Medulla oblongata (tissue), 1 donor: ENCODE data around the gene APLP1.
A peak's percentile ranks its signal among the peaks of the same experiment; 100 is the strongest.
"Not testable (repeated sequence)": the region's sequence is repeated elsewhere in the genome, so short reads cannot be mapped to it uniquely, and the experiment has no call there.

ENCODE experiments used
- DNase-seq: peaks from one replicate; pipeline ENCODE4 v3.0.0-alpha.2; 2015; ENCODE audit errors: extremely low spot score

Gene APLP1

DNA sequence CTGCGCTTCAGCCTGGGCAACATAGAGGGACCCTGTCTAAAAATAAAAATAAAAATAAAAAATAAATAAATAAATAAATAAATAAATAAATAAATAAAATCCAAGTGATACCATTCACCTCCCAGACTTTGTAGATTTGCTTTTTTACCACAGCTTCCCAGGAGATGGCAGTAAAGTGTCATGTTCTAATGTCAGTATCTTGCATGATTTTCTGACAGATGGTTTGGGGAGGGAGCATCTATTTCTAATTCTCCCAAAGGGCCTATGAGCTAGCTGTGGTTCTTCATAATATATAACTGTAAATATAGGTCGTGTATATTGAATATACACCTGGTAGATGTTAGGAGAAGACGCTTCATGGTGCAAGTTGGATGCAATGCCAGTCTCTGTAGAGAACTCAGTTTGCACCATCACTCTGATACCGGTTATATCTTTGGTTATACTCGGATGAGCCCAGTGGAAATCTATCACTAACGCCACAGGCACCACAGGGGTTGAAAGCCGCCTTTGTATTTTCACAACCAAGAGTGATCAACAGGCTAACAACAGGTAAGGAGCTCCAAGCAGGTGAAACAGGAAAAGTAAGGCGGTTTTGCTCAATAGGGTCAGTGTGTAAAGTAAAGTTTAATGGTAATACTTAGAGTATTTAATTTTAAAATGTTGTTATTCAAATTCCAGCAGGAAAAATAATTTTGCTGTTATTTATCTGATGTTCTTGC lies 13.9 kb downstream of the APLP1 start:
- DNase-seq, result peak; percentile 94

- no peak for DNase-seq
Observed at GRCh38 chr19:35883882-35884281, 15.5 kb downstream of the APLP1 start.

GRCh38 chr19:35885225-35885738 lies 16.9 kb downstream of the APLP1 start:
- DNase-seq, result no peak

DNA sequence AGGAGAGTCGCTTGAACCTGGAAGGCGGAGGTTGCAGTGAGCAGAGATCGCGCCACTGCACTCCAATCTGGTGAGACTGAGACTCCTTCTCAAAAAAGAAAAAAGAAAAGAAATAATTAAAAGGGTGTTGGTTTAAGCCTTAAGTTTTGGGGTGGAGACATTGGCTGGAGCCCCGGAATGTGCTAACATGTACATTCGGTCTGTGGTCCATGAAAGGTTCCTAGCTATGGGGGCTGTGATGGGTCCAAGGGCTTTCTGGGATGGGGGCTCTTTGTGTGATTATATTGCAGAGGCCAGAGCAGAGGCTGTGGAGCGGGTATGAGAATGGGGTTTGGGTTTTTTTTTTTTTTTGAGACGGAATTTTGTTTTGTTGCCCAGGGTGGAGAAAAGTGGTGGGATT lies 17.5 kb downstream of the APLP1 start:
- no peak for DNase-seq

DNA sequence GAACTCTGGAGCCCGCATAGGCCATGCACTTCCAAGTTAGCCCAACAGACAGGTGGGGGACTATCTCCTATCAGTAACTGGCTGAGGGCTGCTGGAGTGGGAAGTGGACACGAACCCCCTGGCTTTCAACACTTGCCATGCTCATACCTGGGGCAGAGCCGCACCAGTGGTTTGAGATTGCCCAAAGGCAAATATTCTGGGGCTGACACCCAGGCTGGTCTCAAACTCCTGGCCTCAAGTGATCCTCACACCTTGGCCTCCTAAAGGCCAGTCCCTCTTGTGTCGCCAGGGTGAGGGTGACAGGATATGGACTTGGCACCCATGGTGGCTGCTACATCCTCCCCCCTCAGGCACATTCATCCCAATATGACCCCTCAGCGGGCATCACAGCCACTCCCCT lies 18.8 kb downstream of the APLP1 start:
- DNase-seq, result no peak

DNA sequence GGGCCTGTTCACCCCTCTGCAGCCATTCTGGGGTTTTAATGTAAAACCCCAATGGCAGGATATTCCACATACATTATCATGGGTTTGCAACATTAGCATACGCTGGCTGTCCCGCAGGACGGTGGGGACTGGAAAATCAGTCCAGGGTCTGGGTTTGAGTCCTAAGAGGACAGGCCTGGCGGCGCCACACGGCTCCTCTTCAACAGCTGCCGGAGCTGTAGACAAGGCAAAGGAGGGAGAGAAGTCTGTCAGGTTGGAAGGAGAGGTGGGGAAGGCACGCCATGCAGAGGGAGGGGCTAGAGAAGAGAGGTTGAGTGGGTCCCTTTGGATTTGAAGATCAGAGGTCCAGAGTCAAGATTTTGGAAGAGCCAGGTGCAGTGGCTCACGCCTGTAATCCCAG lies 20.0 kb downstream of the APLP1 start:
- DNase-seq, result no peak

DNA sequence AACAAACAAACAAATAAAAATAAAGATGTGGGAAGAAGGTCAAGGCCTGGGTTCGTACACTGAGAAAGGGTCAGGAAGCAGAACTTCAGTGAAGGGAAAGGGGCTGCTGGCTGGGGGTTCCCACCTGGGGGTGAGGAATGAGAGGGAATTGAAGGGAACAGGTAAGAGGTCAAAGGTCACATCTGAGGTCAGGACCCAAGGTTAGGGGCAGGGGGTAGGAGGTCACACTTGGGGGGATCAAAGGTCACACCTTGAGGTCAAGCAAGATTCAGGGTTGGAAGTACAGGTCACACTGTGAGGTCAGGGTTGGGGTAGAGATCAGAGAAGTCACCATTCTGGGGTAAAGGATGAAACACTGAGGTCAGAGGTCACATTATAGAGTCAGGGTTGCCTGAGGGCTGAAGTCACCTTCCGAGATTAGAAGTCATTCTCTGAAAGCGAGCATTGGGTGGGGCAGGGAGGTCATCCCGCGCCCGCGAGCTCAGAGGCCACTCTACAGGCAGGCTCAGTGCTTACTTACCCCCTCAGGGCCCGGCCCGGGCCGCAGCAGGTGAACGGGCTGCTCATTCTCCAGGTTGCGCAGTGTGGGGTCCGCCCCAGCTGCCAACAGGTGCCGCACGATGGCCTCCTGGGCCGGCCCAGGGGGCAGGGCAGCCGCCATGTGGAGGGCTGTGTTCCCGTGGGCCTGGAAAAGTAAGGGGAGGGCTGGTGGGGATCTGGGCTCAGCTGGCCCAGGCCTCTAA lies 21.2 kb downstream of the APLP1 start:
- no peak for DNase-seq

DNA sequence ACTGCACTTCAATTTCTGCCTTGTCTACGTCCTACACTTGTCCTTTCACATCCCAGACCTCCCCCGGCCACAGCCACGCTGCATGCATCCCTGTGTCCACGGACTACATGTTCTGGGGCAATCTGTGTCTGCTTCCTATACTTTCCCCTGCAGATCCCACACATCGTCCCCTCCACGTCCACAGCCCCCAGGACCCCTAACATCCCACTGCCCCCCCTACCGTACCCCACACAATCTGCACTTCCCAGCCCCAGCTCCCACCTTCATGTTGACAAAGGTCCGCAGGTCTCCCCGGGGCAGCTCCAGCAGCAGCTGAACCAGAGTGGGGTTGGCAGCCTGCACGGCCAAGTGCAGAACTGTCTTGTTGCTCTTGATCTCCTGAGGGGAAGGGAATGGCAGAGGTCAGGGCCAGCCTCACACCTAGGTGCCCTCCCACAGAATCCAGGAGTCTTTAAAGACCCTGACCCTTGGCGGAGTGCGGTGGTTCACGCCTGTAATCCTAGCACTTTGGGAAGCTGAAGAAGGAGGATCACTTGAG lies 21.8 kb downstream of the APLP1 start:
- DNase-seq, result no peak

DNA sequence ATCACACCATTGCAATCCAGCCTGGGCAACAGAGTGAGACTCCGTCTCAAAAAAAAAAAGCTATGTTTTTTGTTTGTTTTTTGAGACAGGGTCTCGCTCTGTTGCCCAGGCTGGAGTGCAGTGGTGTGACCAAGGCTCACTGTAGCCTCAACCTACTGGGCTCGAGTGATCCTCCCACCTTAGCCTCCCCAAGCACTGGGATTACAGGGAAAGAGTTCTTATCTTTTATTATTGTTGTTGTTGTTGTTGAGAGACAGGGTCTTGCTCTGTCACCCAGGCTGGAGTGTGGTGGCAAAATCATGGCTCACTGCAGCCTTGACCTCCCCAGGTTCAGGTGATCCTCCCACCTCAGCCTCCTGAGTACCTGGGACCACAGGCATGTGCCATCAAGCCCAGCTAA lies 23.4 kb downstream of the APLP1 start:
- not testable (repeated sequence) for DNase-seq

GRCh38 chr19:35894342-35894741 lies 26.0 kb downstream of the APLP1 start:
- DNase-seq, result no peak

DNA sequence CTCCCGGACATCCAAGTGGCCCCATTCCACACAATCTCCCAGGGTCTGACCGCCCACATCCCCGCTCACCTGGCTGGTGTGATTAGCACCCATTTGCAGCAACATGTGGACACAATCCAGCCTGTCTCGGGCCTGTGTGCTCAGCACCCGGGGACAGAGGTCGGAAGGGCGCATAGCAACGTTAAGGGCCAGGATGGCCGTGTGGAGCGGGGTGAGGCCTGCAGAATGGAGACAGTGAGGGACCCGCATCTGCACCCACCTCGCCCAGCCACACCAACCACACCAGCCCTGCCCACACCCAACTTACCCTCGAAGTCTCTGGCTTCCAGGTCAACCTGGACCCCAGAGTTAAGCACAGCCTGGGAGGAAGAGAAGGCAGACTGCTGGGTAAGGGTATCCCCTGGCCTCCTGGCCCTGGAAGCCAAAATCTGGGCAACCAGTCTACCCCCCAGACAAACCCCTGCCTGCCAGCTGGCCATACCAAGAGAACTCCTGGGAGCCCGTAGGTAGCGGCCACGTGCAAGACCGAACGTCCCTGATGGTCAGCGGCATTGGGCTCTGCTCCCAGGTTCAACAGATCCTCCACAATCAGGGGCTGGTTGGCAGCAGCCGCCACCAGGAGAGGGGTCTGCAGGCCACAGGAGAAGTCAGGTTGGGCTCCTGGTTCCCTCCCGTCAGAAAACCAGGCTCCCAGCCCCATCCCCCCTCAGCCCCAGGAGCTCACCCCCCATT lies 27.7 kb downstream of the APLP1 start:
- no peak for DNase-seq

- no peak for DNase-seq
Observed at GRCh38 chr19:35896643-35897040, 28.3 kb downstream of the APLP1 start.

- DNase-seq, result no peak
Observed at GRCh38 chr19:35897706-35898451, 29.5 kb downstream of the APLP1 start.

DNA sequence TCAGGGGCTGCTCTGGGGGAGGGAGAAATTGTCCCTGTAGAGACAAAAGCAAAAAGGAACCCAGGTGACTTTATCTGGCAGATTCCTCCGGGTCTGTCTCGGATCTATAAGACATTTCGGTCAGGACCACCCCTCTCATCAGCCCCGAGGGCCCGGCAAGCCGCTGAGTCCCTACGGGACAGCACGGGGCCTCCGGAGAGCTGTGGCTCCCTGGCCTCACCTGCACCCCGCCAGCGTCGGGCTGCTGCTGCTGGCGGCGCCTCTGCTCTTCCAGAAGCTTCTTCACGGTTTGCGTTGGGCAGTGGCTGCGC lies 30.1 kb downstream of the APLP1 start:
- no peak for DNase-seq

DNA sequence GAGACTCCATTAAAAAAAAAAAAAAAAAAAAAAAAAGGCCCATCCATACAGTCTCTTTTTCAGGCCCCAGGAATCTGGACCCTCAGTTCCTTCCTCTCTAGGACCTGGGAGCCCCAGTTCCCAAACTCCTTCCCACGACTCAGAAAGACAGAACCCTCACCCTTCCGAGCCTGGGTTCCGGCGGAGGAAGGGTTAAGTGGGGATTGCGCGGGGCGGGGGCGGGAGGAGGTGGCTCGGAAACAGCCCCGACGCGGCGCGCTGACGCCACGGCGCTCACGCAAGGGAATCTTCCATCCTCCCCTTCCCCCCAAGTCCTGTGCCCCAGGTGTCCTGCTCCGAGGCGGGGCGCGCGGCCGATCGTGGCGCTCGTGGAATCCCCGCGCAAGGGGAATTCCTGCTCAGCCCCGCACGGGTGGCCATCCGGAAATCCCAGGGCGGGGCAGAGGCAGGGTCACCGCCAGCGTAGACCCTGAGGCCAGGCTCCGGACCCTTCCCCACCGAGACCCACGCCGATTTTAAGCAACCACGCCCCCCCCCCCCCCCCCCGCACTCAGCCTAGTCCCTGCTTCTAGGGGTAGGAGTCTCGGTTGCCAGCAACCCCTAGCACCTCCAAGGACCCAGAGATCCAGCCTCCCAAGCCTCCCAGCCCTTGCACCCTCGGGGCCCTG lies 31.3 kb downstream of the APLP1 start:
- peak; percentile 73 for DNase-seq

GRCh38 chr19:35901055-35901644 lies 32.8 kb downstream of the APLP1 start:
- no peak for DNase-seq

DNA sequence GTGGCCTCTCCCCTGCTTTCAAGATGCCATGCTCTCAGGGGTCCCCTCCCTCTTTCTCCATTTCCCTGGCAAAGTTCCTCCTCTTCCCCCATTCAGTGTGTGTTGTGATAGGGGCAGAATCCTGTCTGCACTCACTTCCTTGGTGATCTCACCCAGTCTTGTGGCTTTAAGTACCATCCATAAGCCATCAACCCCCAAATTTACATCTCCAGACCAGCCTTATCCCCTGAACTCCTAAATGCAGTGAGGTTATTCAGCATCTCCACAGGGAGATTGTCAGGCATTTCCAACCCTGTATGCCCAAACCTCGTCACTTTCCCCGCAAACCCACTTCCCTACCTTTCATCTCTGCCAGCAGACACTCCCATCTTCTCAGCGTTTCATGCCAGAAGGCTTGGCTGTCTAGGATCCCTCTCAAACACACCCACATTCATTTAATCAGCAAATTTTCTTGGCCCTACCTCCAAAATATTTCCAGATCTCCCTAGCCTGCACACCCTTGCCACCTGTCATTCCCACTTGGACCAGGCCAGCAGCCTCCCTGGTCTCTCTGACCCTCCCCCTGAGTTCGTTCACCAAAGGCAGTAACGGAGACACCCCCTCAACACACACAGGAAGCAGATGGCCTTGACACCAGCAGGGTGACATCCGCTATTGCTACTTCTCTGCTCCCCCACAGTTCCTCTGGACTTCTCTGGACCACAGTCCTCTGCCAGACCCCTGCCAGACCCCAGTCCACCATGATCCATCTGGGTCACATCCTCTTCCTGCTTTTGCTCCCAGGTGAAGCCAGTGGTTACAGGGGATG lies 33.7 kb downstream of the APLP1 start, which contains the start of gene HCST:
Gene HCST (plus strand): TSS at position 676 of the 808 bp plus-strand sequence. CDS start 65 bp downstream, at position 741.
- DNase-seq, result peak; percentile 60

DNA sequence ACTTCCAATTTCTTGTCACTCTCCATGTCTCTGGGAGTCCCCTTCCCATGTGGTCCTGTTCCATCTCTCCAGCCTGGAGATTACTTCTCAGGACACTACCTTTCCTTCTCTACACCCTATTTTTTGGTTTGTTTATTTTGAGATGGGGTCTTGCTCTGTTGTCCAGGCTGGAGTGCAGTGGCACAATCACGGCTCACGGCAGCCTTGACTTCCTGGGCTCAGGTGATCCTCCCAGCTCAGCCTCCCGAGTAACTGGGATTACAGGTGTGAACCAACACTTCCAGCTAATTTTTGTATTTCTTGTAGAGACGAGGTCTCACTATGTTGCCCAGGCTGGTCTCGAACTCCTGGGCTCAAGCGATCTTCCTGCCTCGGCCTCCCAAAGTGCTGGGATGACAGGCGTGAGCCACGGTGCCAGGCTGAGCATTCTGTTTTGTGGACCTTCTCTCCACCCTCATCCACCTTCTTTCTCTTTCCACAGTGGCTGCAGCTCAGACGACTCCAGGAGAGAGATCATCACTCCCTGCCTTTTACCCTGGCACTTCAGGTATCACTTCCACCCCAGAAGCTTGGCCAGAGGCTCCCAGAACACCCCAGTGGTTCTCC lies 34.6 kb downstream of the APLP1 start:
- no peak for DNase-seq

GRCh38 chr19:35903550-35904179 lies 35.3 kb downstream of the APLP1 start:
- peak; percentile 79 for DNase-seq
